22Rv1 (cell line): ENCODE measurements around the gene LONP2.

Experiments used
- ZFX ChIP-seq: fragments of 450-650 bp; IDR thresholded peaks from 2 replicates; pipeline ENCODE4 v1.6.1; 2017; ENCODE audit warnings: antibody characterized with exemption, borderline replicate concordance
- TF ChIP-seq, protein P1 (sequence below): fragments of 450-650 bp; IDR thresholded peaks from 2 replicates; pipeline ENCODE4 v1.5.1; 2017; ENCODE audit warnings: mild to moderate bottlenecking

DNA sequence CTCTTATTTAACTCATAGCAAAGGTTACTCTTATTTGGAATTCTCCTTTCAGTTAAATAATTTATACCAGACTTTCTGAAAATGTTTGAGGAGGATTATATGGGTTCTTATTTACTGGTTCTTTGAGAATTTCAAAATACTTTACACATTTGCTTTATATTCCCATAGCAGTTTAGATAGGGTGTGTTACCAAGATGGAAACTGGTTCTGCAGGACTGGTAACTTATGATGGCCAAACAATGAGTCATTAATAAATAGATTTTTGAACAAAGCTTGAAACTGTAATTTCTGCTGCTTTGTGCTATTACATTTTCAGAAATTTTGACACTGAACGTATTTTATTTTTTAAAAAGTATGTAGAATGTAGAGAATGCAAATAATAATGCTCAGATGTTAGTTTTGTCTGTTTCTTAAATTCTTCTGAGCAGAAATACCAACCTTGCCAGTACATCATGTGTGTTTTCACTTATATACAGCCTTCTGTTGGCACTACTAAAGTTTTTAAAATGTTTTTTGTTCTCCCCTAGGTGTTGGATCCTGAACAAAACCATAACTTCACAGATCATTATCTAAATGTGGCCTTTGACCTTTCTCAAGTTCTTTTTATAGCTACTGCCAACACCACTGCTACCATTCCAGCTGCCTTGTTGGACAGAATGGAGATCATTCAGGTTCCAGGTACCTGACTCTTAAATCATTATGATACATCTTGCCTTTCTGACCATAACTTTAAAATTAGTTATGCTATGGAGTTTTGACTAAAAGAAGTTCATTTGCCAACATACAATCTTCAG, 51.6 kb downstream of the LONP2 start:
- TF ChIP-seq, protein P1, sequence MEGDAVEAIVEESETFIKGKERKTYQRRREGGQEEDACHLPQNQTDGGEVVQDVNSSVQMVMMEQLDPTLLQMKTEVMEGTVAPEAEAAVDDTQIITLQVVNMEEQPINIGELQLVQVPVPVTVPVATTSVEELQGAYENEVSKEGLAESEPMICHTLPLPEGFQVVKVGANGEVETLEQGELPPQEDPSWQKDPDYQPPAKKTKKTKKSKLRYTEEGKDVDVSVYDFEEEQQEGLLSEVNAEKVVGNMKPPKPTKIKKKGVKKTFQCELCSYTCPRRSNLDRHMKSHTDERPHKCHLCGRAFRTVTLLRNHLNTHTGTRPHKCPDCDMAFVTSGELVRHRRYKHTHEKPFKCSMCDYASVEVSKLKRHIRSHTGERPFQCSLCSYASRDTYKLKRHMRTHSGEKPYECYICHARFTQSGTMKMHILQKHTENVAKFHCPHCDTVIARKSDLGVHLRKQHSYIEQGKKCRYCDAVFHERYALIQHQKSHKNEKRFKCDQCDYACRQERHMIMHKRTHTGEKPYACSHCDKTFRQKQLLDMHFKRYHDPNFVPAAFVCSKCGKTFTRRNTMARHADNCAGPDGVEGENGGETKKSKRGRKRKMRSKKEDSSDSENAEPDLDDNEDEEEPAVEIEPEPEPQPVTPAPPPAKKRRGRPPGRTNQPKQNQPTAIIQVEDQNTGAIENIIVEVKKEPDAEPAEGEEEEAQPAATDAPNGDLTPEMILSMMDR, result no peak
- TF ChIP-seq ZFX, result no peak
